HG02852 (cell line): Measurements from ENCODE around the gene FNDC8.
"Not testable (repeated sequence)": the region's sequence is repeated elsewhere in the genome, so short reads cannot be mapped to it uniquely, and the experiment has no call there.

Experiments used
- ATAC-seq: cut with Tn5 transposase; IDR thresholded peaks from one replicate; pipeline ENCODE4 v1.9.1; 2021; ENCODE audit warnings: mild to moderate bottlenecking, moderate library complexity; ENCODE audit not compliant: unreplicated experiment

FNDC8 gene

DNA sequence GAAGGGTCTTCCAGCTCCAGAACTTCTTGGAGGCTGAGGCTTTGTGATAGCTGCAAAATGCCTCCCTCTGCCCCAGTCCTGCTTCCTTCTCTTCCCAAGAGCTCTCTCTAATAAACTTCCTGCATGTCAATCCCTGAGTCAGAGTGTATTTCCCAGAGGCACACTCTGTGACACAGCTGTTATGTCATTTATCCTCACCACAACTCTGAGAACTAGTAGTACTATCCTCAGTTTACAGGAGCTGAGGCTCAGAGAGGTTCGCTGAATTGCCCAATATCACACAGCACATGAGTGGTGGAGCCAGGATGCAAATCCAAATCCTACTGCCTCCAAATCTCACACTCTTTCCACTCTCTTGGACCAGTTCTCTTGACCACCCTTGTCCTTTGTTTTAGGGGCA lies 46.3 kb downstream of the FNDC8 start:
- ATAC-seq = no peak

DNA sequence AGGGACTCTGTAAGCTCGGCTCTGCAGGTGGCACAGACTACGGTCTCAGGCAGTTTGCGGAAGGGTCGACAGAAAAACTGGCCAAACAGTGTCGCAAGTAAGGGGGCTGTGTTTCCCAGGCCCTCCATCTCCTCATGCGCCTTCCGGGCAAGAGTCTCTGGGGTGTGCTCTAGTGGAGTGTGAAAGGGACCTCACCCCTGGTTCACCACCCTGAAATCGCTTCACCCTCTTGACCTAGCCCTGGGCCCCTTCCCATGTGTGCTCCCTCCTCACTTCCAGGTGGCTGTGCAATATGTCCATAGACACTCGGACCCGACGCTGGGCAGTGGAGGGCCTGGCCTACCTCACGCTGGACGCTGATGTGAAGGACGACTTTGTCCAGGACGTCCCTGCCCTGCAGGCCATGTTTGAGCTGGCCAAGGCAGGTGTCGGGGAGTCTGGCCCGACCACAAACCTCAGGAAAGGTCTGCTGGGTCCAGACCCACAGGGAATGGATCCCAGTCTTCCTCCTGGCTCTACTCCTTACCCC lies 48.5 kb downstream of the FNDC8 start:
- no peak for ATAC-seq

DNA sequence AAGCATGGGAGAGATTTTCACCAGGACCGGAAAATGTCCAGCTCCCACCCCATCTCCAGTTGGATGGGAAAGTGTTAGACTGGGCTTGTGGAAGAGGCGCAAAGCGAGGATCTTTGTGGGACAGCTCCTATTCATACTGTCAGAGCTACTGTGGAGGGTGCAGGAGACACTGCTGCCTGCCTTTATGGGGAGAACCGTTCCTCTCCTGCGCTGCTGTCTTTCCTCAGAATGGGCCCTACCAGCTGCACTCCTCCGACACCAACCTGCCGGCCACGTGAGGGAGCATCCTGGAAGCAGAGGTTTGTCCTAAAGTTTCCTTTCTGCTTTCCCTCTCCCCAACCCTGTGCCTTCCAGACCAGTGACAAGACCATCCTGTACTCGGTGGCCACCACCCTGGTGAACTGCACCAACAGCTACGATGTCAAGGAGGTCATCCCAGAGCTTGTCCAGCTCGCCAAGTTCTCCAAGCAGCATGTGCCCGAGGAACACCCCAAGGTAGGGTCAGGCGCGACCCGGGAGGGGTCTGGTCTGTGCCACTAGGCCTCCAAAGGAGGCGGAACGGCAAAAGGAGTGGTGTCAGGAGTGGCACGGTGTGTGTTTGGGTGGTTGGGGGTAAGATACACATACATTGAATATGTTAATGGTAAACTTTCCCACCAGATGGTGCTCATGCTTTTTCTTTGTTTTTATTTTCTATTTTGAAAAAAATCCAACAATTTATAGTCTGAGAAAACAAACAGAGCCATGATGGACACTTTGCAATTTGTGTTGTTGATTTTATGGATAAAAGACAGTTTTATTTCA lies 49.8 kb downstream of the FNDC8 start:
- ATAC-seq = no peak

DNA sequence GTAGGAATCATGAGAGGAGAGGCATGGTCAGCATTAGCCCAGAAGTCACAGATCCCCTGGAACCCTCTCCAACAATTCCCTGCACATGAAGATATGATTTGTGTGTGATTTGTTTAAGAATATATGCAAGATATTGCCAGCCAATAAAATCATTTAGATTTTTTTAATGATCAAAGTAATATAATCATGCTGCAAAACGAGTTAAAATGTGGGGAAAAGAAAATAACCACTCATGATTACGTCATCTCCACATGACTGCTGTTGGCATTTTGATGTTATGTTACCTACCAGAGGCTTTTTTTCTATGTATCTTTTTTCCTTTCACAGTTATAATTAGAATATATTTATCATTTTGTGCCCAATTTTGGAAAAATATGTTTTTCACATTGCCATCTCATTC lies 50.4 kb downstream of the FNDC8 start:
- no peak for ATAC-seq

DNA sequence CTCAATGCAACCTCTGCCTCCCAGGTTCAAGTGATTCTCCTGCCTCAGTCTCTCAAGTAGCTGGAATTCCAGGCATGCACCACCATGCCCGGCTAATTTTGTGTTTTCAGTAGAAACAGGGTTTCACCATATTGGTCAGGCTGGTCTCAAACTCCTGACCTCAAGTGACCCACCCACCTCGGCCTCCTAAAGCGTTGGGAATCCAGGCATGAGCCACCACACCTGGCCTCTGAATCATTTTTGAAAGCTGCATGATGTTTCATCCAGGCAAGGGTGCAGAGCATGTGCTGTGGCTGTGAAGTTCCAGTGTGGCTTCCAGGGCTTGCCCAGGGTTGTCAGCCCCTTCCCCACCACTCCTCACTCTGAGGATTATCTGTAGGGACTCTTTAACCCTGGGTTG lies 50.9 kb downstream of the FNDC8 start:
- ATAC-seq = not testable (repeated sequence)

DNA sequence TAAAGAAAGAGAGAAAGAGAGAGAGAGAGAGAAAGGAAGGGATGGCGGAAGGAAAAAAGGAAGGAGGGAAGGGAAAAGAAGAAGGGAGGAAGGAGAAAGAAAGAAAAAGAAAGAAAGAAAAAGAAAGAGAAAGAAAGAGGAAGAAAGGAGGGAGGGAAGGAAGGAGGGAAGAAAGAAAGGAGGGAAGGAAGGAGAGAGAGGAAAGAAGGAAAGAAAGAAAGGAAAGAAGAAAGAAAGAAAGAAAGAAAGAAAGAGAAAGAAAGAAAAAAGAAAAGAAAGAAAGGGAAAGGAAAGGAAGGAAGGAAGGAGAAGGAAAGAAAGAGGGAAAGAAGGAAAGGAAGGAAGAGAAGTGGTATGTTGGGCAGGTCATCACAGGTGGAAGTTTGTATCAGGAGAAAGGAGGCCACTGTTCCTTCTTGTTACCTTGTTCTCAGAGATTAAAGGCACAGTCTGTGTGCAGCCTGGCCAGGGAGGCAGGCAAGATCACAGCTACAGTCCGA lies 53.5 kb downstream of the FNDC8 start:
- no peak for ATAC-seq

DNA sequence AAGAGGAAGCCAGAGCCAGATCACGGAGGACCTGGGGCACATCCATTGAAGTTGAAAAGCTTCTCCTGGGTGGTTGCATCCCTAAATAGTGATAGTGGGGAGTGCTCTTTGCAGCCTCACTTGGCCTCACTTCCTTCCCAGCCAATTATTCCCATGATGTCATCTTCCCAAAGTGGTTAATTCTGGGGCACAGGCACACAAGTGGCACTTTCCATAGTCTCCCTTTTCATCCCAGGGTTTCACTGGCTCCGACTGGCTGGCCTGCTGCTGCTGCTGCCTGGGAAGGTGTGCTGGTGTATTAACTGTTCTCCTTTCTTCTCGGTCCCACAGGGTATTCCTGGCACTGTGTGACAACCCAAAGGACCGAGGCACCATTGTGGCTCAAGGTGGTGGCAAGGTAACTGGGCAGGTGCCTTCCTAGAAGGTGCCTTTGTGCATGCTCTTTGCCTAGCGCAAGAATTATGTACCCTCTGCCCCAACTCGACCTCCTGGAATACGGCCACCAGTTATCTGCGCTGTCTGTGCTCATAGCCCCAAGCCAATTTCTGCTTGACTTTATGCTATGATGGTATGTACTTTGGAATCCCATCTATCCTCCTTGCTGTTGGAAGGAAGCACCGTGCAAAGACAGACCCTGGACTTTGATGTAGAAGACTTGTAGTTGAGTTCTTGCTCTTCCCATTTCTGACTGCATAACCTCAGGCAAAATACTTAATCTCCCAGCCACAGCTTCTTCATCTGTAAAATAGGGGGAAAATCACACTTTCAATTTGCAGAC lies 54.4 kb downstream of the FNDC8 start:
- no peak for ATAC-seq

DNA sequence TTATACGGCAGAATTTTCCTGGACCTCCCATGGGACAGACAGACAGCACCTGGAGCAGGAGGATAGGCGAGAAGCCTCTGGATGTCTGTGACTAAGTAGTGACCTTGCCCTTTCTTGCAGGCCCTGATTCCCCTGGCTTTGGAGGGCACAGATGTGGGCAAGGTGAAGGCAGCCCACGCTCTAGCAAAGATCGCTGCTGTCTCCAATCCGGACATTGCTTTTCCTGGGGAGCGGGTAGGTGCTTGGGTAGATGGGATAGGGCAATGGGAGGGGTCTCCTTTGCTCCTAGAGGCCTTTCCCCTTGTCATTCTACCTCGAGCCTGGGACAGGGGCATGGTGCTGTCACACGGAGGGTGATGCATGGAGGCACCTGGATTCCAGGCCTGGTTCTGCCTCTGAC lies 55.5 kb downstream of the FNDC8 start:
- ATAC-seq = no peak

DNA sequence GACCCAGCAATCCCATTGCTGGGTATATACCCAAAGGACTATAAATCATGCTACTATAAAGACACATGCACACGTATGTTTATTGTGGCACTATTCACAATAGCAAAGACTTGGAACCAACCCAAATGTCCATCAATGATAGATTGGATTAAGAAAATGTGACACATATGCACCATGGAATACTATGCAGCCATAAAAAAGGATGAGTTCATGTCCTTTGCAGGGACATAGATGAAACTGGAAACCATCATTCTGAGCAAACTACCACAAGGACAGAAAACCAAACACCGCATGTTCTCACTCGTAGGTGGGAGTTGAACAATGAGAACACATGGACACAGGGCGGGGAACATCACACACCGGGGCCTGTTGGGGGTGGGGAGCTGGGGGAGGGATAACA lies 58.0 kb downstream of the FNDC8 start:
- not testable (repeated sequence) for ATAC-seq
